Activated T-cell treated with anti-CD3 and anti-CD28 coated beads for 4 hours (primary cell): ENCODE measurements around the gene APOBEC4.

ENCODE experiments used
- DNase-seq: peaks from one replicate; pipeline ENCODE4 v3.0.0-alpha.2; 2020

The APOBEC4 gene

DNA sequence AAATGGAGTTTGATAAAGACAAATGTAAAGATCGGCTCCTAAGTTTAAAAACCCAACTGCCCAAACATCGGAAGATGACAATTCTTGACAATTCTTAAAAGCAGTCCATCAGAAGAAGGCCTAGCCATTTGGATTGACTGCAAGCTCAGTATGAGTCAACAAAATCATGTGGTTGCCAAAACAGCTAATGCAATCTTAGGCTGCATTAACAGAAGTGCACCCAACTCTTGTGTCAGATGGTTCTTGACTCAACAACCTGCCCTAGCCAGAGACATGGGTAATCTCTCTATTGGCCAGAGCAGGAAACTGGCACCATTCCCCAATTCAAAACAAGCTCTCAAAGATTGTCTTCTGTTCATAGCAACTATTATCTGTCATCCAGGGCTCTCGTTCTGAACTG lies 53.0 kb downstream of the APOBEC4 start:
- no peak for DNase-seq

DNA sequence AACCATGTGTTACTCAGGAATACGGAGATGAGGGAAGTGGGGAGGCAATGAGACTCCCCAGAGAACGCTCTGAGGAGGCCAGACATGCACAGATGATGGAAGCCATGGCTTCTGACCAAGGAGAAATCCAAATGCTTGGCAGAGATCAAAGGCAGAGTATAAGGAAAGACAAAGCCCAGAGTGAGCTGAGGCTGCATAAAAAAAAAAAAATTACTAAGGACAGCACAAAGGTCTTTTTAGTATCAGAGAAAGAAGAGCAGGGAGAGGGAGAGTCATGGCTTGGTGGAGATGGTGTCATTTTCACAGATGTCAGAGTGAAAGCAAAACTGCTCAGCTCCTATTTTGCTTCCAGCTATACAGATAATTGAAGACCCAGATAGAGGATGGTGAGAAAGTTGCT lies 54.7 kb downstream of the APOBEC4 start:
- no peak for DNase-seq

DNA sequence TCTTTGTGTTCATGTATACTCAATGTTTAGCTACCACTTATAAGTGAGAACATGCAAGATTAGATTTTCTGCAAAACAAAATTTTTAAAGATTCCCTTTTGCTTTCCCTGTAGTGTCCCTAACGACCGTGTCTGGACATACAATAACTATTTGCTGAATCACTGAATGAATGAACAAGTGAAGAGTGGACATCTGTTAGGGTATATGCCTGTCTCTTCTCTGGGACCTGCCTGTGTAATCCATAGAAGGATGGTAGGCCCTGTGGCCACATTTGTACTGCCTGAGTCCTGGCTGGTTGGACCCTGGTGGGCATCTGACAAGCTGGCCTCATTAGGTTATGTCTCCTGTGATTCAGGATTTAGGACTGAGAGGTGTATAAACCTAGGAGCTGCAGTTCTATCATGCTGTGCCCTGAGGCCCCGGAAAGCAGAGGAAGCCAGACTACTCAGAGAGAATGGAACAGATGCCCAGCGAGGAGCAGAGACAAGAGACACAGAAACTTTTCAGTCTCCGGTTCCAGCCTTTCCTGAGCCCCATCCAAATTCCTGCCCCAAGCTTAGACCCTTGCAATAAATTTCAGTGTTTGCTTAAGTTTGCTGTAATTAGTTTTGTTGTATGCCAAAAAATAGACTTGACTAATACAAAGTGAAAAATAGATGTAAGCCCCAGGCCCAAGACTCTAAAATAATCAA lies 55.3 kb downstream of the APOBEC4 start:
- no peak for DNase-seq

DNA sequence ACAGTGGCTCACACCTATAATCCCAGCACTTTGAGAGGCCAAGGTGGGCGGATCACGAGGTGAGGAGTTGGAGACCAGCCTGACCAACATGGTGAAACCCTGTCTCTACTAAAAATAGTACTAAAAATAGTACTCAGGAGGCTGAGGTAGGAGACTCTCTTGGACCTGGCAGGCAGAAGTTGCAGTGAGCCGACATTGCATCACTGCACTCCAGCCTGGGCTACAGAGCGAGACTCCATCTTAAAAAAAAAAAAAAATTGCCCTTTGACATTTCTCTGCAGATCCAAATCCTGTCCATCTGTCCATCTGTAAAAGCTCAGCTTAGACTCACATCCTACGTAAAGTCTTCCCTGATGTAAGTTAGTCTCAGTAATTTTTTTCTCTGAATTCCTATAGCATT lies 56.6 kb downstream of the APOBEC4 start:
- no peak for DNase-seq
